NCI-H345 treated with DMSO at 0.1 percent for 48 hours (cell line): Measurements from ENCODE around the gene EXOC3L1.

ENCODE experiments used
- DNase-seq: peaks from one replicate; lab custom pipeline; 2025; ENCODE audit not compliant: unreplicated experiment; lab: John Stamatoyannopoulos, UW

The EXOC3L1 gene

DNA sequence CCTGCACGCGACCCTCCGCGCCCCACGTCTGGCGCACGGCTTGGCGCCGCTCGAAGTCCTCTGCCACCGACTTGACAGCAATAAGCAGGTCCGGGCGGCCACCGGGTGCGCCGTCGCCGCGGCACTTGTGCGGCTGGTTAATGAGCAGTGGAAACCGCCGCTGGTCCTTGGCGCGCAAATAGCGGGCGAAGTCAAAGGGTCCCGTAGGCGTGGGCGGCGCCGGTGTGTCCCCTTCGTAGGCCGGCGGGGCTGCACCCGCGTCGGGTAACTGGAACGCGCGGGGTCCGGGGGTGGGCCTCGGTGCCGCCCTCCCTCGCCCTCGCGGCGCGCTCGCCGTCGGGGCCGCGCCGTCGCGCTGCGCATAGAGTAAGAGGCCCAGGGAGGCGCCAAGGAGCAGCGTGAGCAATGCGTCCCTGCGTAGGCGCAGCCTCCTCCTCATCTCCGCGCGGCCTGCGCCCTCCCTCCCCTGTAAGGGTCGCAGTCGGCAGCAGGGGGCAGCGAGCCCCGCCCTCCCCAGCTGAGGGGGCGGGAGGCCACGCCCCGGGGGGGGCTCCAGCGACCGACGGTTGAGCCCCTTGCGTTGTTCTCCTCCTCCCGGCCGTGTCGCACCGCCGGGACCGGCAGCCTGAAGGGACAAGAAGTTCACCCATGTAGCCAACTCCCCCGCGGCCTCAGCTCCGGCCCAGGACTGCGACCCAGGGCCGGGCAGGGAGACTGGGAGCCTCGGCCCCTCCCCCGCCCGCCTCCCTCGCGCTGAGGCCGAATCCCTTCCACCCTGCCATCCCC is 39.7 kb downstream of the EXOC3L1 start:
- no peak for DNase-seq

DNA sequence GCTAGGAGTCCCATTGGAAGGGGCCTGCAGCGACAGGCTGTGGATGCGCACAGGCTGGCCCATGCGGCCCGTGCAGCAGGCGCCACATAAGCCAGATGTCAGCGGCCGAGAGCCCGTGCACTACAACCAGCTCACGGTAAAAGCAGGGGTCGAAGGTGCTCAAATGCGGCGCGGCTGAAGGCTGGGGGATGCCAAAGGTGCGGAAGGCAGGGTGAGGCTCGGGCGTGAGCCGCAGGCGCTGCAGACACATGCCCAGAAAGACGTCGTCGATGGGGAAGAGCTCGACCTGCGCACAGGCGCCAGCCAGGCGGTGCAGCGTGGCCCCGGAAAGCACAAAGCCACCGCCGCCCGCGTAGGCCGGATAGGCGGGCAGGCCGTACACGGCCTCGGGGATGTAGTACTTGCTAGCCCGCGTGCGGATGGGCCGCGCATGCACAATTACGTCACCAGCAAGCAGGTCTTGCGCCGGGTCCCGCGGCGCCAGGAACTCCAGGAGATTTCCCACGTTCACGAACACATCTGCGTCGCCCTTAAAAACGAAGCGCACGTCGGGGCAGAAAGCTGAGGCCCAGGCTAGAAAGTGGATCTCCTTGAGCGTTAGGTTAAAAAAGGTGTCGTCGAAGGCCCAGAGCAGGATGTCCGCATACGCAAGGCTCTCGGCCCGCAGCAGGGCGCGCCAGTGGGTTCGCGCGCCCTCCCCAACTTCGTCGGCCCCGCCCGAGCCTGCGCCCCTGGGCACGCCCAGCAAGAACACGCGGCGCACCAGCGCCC is 40.5 kb downstream of the EXOC3L1 start:
- DNase-seq, result no peak

GRCh38 chr16:67148656-67149275 is 41.2 kb downstream of the EXOC3L1 start:
- no peak for DNase-seq

DNA sequence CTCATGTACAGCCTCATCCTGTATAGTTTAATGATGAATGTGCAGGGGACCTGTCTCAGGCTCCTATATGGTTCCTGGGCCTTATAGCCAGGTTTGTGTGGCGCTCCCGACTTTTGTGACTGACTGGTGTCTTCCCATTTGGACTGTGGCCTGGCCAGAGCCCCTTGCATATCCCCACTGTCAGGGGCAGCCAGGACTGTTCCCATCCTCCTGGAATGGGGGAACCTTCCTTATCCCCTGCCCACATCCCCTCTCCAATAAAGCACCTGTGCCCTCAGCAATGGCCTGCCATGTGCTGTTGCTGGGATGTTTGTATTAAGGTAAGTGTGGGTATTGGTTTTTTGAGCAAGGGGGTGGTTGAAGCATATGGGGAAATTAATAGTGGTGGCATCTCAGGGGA is 41.7 kb downstream of the EXOC3L1 start:
- no peak for DNase-seq

GRCh38 chr16:67147437-67148140 is 42.3 kb downstream of the EXOC3L1 start:
- no peak for DNase-seq

GRCh38 chr16:67146523-67147357 is 43.2 kb downstream of the EXOC3L1 start:
- DNase-seq, result no peak

- DNase-seq, result no peak
Observed at GRCh38 chr16:67145746-67146145, 44.2 kb downstream of the EXOC3L1 start.

DNA sequence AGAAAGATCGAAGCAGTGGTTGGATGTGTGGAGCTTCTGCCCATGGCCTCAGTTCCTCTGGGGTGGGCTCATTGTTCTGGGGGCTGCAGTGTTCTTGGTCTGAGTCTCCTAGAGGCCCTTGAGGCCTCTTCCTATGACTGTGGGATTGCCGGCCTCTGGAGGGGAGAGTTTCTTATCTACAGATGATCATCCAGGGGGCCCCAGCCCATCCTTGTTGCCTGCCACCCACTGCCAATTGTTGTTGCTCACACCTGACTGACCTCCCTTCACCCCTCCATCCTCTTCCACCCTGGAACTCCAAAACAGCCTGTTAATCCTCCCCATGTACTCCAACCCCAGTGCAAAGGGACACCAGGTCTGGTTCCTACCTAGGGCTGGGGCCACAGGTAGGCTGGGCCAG is 45.0 kb downstream of the EXOC3L1 start:
- DNase-seq, result no peak

GRCh38 chr16:67142342-67142741 is 47.6 kb downstream of the EXOC3L1 start:
- DNase-seq, result no peak

- no peak for DNase-seq
Observed at GRCh38 chr16:67141391-67141790, 48.5 kb downstream of the EXOC3L1 start.

GRCh38 chr16:67137605-67138004 is 52.3 kb downstream of the EXOC3L1 start:
- DNase-seq, result no peak
